K562 (cell line): Measurements from ENCODE around the gene POU2F1. TPM values are rescaled to one million over a fixed set of nuclear protein-coding genes. Genes with fewer than 3 reads are reported as not detected.
"Not testable (repeated sequence)": the region's sequence is repeated elsewhere in the genome, so short reads cannot be mapped to it uniquely, and the experiment has no call there.

ENCODE experiments used
- ATAC-seq: fragments of 200-7000 bp; cut with Tn5 transposase; 3 replicates; pipeline ENCODE4 v1.9.1; 2020; ENCODE audit warnings: moderate library complexity
- BruUV-seq: library from RNA; stranded (reverse); fragments of 400-500 nt; replicated peaks from 2 replicates; lab custom pipeline; 2021; lab: Mats Ljungman, UMichigan
- CTCF ChIA-PET: fragments of 300-600 bp; formaldehyde crosslinking; extraction: SDS; loops from one replicate; lab custom pipeline; 2021; ENCODE audit warnings: low intra/inter-chr PET ratio; lab: Yijun Ruan, JAX
- POLR2A ChIA-PET: fragments of 300-600, 350-650 bp; sonication (Branson Sonifier 250); formaldehyde crosslinking; extraction: SDS; loops from one replicate; lab custom pipeline; 2021; ENCODE audit warnings: antibody characterized with exemption, inconsistent platforms; lab: Yijun Ruan, JAX
- DNase-seq, 4 experiments: peaks; one replicate each; pipeline versions ENCODE4 v3.0.0 to v3.0.0-alpha.2; 2011 to 2018; ENCODE audit warnings: low spot score in 3 of 4, mixed read lengths in 3 of 4; ENCODE audit errors: extremely low read depth in 1 of 4
- FAIRE-seq: peaks from 2 replicates; lab custom pipeline; 2011; peaks lifted over from hg19 to GRCh38; lab: Jason Lieb, UNC
- H2AFZ ChIP-seq: 2 replicates; pipeline ENCODE4 v1.6.0; 2011; ENCODE audit warnings: low read depth, low read length, control low read depth, inconsistent platforms
- H3K27ac ChIP-seq: fragments of 200-600 bp; 3 replicates; pipeline ENCODE4 v1.8.0; 2011; ENCODE audit warnings: low read depth, mild to moderate bottlenecking, control low read depth, inconsistent platforms, low read length, moderate library complexity, mixed read lengths; ENCODE audit errors: extremely low read depth
- H3K27me3 ChIP-seq, 2 experiments: fragments of 300-600 bp in 1 of 2; 2 replicates in 1 of 2; 3 replicates in 1 of 2; pipeline versions ENCODE4 v1.6.0 to v1.8.0; 2011; ENCODE audit warnings: inconsistent platforms in 2 of 2, low read length in 2 of 2, mild to moderate bottlenecking in 1 of 2, mixed read lengths in 1 of 2, moderate library complexity in 1 of 2; ENCODE audit not compliant: control insufficient read depth in 2 of 2, insufficient read depth in 2 of 2
- H3K36me3 ChIP-seq: fragments of 300-600 bp; 3 replicates; pipeline ENCODE4 v1.8.0; 2011; ENCODE audit warnings: mild to moderate bottlenecking, low read length, inconsistent platforms; ENCODE audit not compliant: control insufficient read depth, insufficient read depth
- H3K4me1 ChIP-seq, 2 experiments: fragments of 200-600 bp in 1 of 2; replicated peaks in 1 of 2; 2 replicates in 1 of 2; 3 replicates in 1 of 2; pipeline versions ENCODE4 v1.5.1 to v1.8.0; 2011; ENCODE audit warnings: inconsistent platforms in 2 of 2, low read length in 2 of 2, mild to moderate bottlenecking in 1 of 2, mixed read lengths in 1 of 2, moderate library complexity in 1 of 2; ENCODE audit not compliant: control insufficient read depth in 2 of 2, insufficient read depth in 2 of 2
- H3K4me2 ChIP-seq: 2 replicates; pipeline ENCODE4 v1.6.1; 2011; ENCODE audit warnings: low read length, control low read depth, inconsistent platforms, mixed read lengths; ENCODE audit not compliant: insufficient read depth
- H3K4me3 ChIP-seq: fragments of 200-600 bp; sonication (generic), shearing (Covaris generic); 2 replicates; pipeline ENCODE4 v1.5.1; 2016; ENCODE audit warnings: control low read depth, inconsistent platforms
- H3K79me2 ChIP-seq: fragments of 200-600 bp; 3 replicates; pipeline ENCODE4 v1.8.0; 2011; ENCODE audit warnings: low read length, inconsistent platforms; ENCODE audit not compliant: control insufficient read depth, insufficient read depth
- H3K9ac ChIP-seq, 2 experiments: 2 replicates each; pipeline versions ENCODE4 v1.6.0 to v1.6.1; 2011; ENCODE audit warnings: low read depth in 2 of 2, low read length in 2 of 2, control low read depth in 1 of 2, inconsistent platforms in 1 of 2, mild to moderate bottlenecking in 1 of 2, mixed read lengths in 1 of 2; ENCODE audit not compliant: insufficient read depth in 1 of 2
- H3K9me1 ChIP-seq: one replicate; pipeline ENCODE4 v1.6.0; 2011; ENCODE audit warnings: inconsistent platforms, mild to moderate bottlenecking, low read length, moderate library complexity; ENCODE audit not compliant: control insufficient read depth, insufficient read depth
- H3K9me3 ChIP-seq: replicated peaks from 2 replicates; pipeline ENCODE4 v1.5.1; 2011; ENCODE audit warnings: low read depth, low read length, inconsistent platforms; ENCODE audit not compliant: control insufficient read depth, insufficient read depth
- H4K20me1 ChIP-seq: replicated peaks from 2 replicates; pipeline ENCODE4 v1.6.1; 2011; ENCODE audit warnings: low read length, inconsistent platforms, mixed read lengths; ENCODE audit not compliant: control insufficient read depth, insufficient read depth
- ASH1L ChIP-seq: fragments of 450-650 bp; IDR thresholded peaks from 2 replicates; pipeline ENCODE4 v1.6.1; 2018; ENCODE audit warnings: borderline replicate concordance, mild to moderate bottlenecking, low read depth; ENCODE audit not compliant: partially characterized antibody
- FOSL1 ChIP-seq: fragments of 200-800 bp; sonication (Bioruptor generic); conservative IDR thresholded peaks from 2 replicates; pipeline ENCODE4 v1.6.1; 2016; ENCODE audit warnings: missing genetic modification characterization, missing compliant biosample characterization
- MECOM ChIP-seq: fragments of 250-450 bp; sonication (Bioruptor Pico); IDR thresholded peaks from 2 replicates; pipeline ENCODE4 v1.8.0; 2022; ENCODE audit warnings: inconsistent platforms
- MYNN ChIP-seq, 2 experiments: sonication (generic); formaldehyde crosslinking in 1 of 2; IDR thresholded peaks; 2 replicates each; pipeline versions ENCODE4 v1.5.0 to v1.6.1; 2016 to 2020; ENCODE audit warnings: antibody characterized with exemption in 1 of 2, missing genetic modification reagents in 1 of 2
- RFX5 ChIP-seq: IDR thresholded peaks from 2 replicates; pipeline ENCODE4 v1.6.1; 2011; ENCODE audit warnings: low read depth, mild to moderate bottlenecking, improper control_type of control experiment, low read length
- ZNF398 ChIP-seq: fragments of 250-450 bp; sonication (Bioruptor Pico); IDR thresholded peaks from 2 replicates; pipeline ENCODE4 v1.8.0; 2021; ENCODE audit warnings: moderate library complexity, mild to moderate bottlenecking, inconsistent platforms
- ZNF740 ChIP-seq, 3 experiments: fragments of 200-800 bp in 1 of 3; sonication (Bioruptor generic) in 1 of 3; sonication (generic) in 1 of 3; formaldehyde crosslinking in 1 of 3; IDR thresholded peaks; 2 replicates each; pipeline versions ENCODE4 v1.6.1 to v1.8.0; 2016 to 2022; ENCODE audit warnings: mild to moderate bottlenecking in 2 of 3, missing compliant biosample characterization in 2 of 3, missing genetic modification characterization in 2 of 3, missing genetic modification reagents in 1 of 3
- ZNF785 ChIP-seq: fragments of 250-450 bp; sonication (Bioruptor Pico); IDR thresholded peaks from 2 replicates; pipeline ENCODE4 v1.4.0; 2020; ENCODE audit warnings: mild to moderate bottlenecking
- WGBS: fragments of 100-300 bp; shearing (Covaris generic); methylation state at CpG from one replicate; pipeline ENCODE4 v1.1.6; 2016; ENCODE audit warnings: low coverage, mixed read lengths; ENCODE audit not compliant: insufficient coverage; ENCODE audit errors: missing lambda C conversion rate; 5-methylcytosine and 5-hydroxymethylcytosine counted together
- in situ Hi-C: fragments of 300-500 bp; cut with MboI; formaldehyde crosslinking; loops from 4 replicates; pipeline ENCODE4 v1.15.0; 2018; ENCODE audit warnings: inconsistent platforms, mixed read lengths
- intact Hi-C: fragments of 100-400 bp; cut with micrococcal nuclease; formaldehyde crosslinking; loops from 2 replicates; pipeline ENCODE4 v1.14.2; 2022
- polyA plus RNA-seq, 8 experiments: library from polyadenylated mRNA; depleted of rRNA in 4 of 8; stranded (reverse) in 5 of 8; unstranded in 3 of 8; fragments of >200 nt; fragmentation: Nextera tagmentation in 2 of 8; fragmentation: Illumina TruSeq in 1 of 8; extraction: Ambion mirVana in 2 of 8; extraction: Trizol in 1 of 8; gene quantifications; 2 replicates each; pipeline versions ENCODE4 v1.2.1 to v1.2.3, GENCODE V29; 2011 to 2014; ENCODE audit warnings: inconsistent platforms in 1 of 8, missing spikeins in 1 of 8
- total RNA-seq, 7 experiments: library from RNA; depleted of rRNA in 6 of 7; stranded (reverse); fragments of >200 nt in 6 of 7; fragmentation: Illumina TruSeq in 2 of 7; extraction: Trizol in 2 of 7; gene quantifications; 2 replicates each; pipeline versions ENCODE4 v1.2.1 to v1.2.3, GENCODE V29; 2011 to 2021; ENCODE audit warnings: low replicate concordance in 1 of 7

The POU2F1 gene
- total and polyA plus RNA-seq, 9 of the 15 experiments (the other 6 are each of a cell fraction or from before 2014, with no cell fraction given), result 2.6 to 22.3 (median 8.8) TPM

GRCh38 chr1:167205306-167206050 lies 15.2 kb upstream of the POU2F1 start:
- H2AFZ ChIP-seq, in situ Hi-C loops, H3K9ac ChIP-seq, H3K4me3 ChIP-seq, H3K27me3 ChIP-seq, H3K79me2 ChIP-seq, H3K36me3 ChIP-seq, H3K9me1 ChIP-seq, DNase-seq, CTCF ChIA-PET, intact Hi-C loops, H3K4me2 ChIP-seq, FAIRE-seq, H3K4me1 ChIP-seq, H3K9me3 ChIP-seq, BruUV-seq, H3K27ac ChIP-seq, H4K20me1 ChIP-seq, ATAC-seq: not testable (repeated sequence)
- POLR2A ChIA-PET, result interaction anchor here (0.6 to 1.8 kb wide), 3 partner anchors 14 to 77 kb away, joined by 3 to 6 read pairs (median 4); no protein-coding TSS in a partner anchor
- WGBS, result 32% methylated on average over 6 of the region's 6 CpGs

GRCh38 chr1:167206166-167206835 lies 14.4 kb upstream of the POU2F1 start:
- Histone ChIP-seq H3K79me2 (no peaks in the 10 kb centered on the region), H3K9me1 (no peaks in the 10 kb centered on the region), H3K27ac (no peak overlapping the region), H3K36me3 (no peaks in the 10 kb centered on the region), H4K20me1 (no peaks in the 10 kb centered on the region), H3K4me3 (no peak overlapping the region), H3K4me1 (peaks cover 0 to 2% of the 10 kb centered on the region in 2 experiments; a peak in 2 of 5 replicates), H3K27me3 (no peaks in the 10 kb centered on the region), H2AFZ (peak overlapping the region; percentile 34; the same call in 1 of the 2 replicates), H3K9ac (no peak overlapping the region), H3K4me2 (no peak overlapping the region), H3K9me3 (0 out of 2 replicates have a peak, but pooled peaks cover 2% of the 10 kb centered on the region)
- ATAC-seq, result peak; percentile 62
- intact Hi-C loops, result no loop called here
- no TSS peak for BruUV-seq
- POLR2A ChIA-PET, result interaction anchor here (0.6 to 1.3 kb wide), 2 partner anchors 13 to 78 kb away, joined by 3 to 4 read pairs; no protein-coding TSS in a partner anchor
- CTCF ChIA-PET, result no interaction called here
- in situ Hi-C loops, result no loop called here
- no peak for FAIRE-seq
- 17% methylated on average over 3 of the region's 3 CpGs for WGBS
- DNase-seq, result no peak
- no peak for TF ChIP-seq MYNN (IDR thresholded peaks at IDR 0.05)
- no peak for TF ChIP-seq MYNN (CRISPR knock-in tag; IDR thresholded peaks at IDR 0.05)
- no peak for TF ChIP-seq RFX5
- no peak for TF ChIP-seq ZNF740 (CRISPR knock-in tag; IDR thresholded peaks at IDR 0.05)
- no peak for TF ChIP-seq ZNF740 (tag; IDR thresholded peaks at IDR 0.05)
- no peak for TF ChIP-seq ZNF398 (CRISPR knock-in tag)
- TF ChIP-seq ASH1L, result no peak
- no peak for TF ChIP-seq FOSL1 (tag)
- TF ChIP-seq MECOM (CRISPR knock-in tag), result no peak
- TF ChIP-seq ZNF785 (CRISPR knock-in tag), result no peak
